Kidney (tissue), 14 donors: Measurements from ENCODE around the gene OR5K1. TPM values are rescaled to one million over a fixed set of nuclear protein-coding genes. Genes with fewer than 3 reads are reported as not detected.

Experiments
- DNase-seq, 5 donors: peaks; one replicate each; pipeline ENCODE4 v3.0.0-alpha.2; 2013 to 2020
- FAIRE-seq: peaks from 2 replicates; lab custom pipeline; 2012; peaks lifted over from hg19 to GRCh38; lab: Jason Lieb, UNC
- H3K27ac ChIP-seq, 2 donors: one replicate each; pipeline ENCODE4 v1.7.0; 2013; ENCODE audit warnings: low read depth in 2 of 2, low read length in 2 of 2, inconsistent platforms in 1 of 2
- H3K27me3 ChIP-seq: one replicate; pipeline ENCODE4 v1.7.1; 2013; ENCODE audit warnings: low read length, inconsistent platforms; ENCODE audit not compliant: control insufficient read depth, insufficient read depth
- H3K36me3 ChIP-seq, 3 donors: one replicate each; pipeline versions ENCODE4 v1.7.0 to v1.7.1; 2013; ENCODE audit warnings: low read length in 3 of 3, control low read depth in 1 of 3, inconsistent platforms in 1 of 3; ENCODE audit not compliant: insufficient read depth in 3 of 3, control insufficient read depth in 2 of 3
- H3K4me1 ChIP-seq, 3 donors: one replicate each; pipeline versions ENCODE4 v1.7.0 to v1.7.1; 2013; ENCODE audit warnings: low read length in 3 of 3, inconsistent platforms in 1 of 3, low read depth in 1 of 3; ENCODE audit not compliant: control insufficient read depth in 2 of 3, insufficient read depth in 2 of 3
- H3K4me3 ChIP-seq, 3 donors: one replicate each; pipeline versions ENCODE4 v1.7.0 to v1.8.1; 2013; ENCODE audit warnings: low read length in 3 of 3, control low read depth in 1 of 3, inconsistent platforms in 1 of 3
- H3K9ac ChIP-seq, 3 donors: one replicate each; pipeline versions ENCODE4 v1.7.0 to v1.7.1; 2013; ENCODE audit warnings: low read length in 3 of 3, control low read depth in 1 of 3, inconsistent platforms in 1 of 3
- H3K9me3 ChIP-seq, 3 donors: one replicate each; pipeline versions ENCODE4 v1.7.0 to v1.7.1; 2013; ENCODE audit warnings: low read length in 3 of 3, control low read depth in 1 of 3, inconsistent platforms in 1 of 3; ENCODE audit not compliant: control insufficient read depth in 2 of 3, insufficient read depth in 1 of 3
- intact Hi-C: fragments of 100-400 bp; cut with DNase I; formaldehyde crosslinking; loops from one replicate; pipeline ENCODE4 v1.11.1; 2022
- polyA plus RNA-seq: library from polyadenylated mRNA; stranded (reverse); fragments of 350-450 nt; fragmentation: Illumina TruSeq; extraction: RNeasy Lipid Tissue Mini Kit (QIAGEN cat#74804); gene quantifications from one replicate; pipeline ENCODE4 v1.2.3, GENCODE V29; 2014; ENCODE audit warnings: low read depth, low replicate concordance; ENCODE audit not compliant: insufficient read depth
- total RNA-seq: library from RNA; stranded (reverse); fragmentation: NEBNext Ultra II Directional; extraction: Animal tissue kit (Norgen Biotek cat#: 25700); gene quantifications from one replicate; pipeline ENCODE4 v1.2.1, GENCODE V29; 2021
- TF ChIP-seq, protein P1 (sequence below): IDR thresholded peaks from 3 replicates; pipeline ENCODE4 v1.5.1; 2012; ENCODE audit warnings: mild to moderate bottlenecking, moderate library complexity, borderline replicate concordance; ENCODE audit not compliant: insufficient read depth; ENCODE audit errors: extremely low read depth
- donor health status: control.
- donor health status: control.
- donor health status: control.
- donor health status: control.
- donor health status: control.
- donor health status: DM: yes; HTN: yes; CAD: no.
- donor health status: Normal renal cell carcinoma (clear cell type).

The OR5K1 gene
- total and polyA plus RNA-seq, 2 donors from 2014 or later, result not detected

DNA sequence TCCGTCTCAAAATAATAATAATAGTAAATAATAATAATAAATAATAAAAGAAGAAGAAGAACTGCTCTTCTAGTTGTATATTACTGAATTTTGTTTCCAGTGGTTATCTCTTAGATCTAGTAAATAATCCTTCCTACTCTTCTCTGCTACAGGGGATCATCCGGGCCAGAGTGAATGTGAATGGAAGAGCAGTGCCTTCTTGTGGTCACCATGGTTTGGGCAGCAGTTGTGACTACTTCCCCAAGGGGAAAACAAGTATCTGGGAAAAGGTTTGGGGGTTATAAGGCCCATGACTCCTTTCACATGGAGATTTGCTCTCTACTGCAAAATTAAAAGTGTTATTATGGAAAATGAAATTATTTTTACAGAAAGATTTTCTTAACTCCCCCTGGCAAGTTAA, 5.5 kb upstream of the OR5K1 start:
- H3K27ac ChIP-seq, result no peak overlapping the region
- no peaks in the 10 kb centered on the region for H3K36me3 ChIP-seq
- intact Hi-C loops, result no loop called here
- no peaks in the 10 kb centered on the region for H3K27me3 ChIP-seq
- TF ChIP-seq, protein P1, sequence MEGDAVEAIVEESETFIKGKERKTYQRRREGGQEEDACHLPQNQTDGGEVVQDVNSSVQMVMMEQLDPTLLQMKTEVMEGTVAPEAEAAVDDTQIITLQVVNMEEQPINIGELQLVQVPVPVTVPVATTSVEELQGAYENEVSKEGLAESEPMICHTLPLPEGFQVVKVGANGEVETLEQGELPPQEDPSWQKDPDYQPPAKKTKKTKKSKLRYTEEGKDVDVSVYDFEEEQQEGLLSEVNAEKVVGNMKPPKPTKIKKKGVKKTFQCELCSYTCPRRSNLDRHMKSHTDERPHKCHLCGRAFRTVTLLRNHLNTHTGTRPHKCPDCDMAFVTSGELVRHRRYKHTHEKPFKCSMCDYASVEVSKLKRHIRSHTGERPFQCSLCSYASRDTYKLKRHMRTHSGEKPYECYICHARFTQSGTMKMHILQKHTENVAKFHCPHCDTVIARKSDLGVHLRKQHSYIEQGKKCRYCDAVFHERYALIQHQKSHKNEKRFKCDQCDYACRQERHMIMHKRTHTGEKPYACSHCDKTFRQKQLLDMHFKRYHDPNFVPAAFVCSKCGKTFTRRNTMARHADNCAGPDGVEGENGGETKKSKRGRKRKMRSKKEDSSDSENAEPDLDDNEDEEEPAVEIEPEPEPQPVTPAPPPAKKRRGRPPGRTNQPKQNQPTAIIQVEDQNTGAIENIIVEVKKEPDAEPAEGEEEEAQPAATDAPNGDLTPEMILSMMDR, result no peak
- no peak for DNase-seq
- H3K9me3 ChIP-seq, result no peaks in the 10 kb centered on the region
- no peak for FAIRE-seq
- no peak overlapping the region for H3K9ac ChIP-seq
- H3K4me1 ChIP-seq, result no peaks in the 10 kb centered on the region
- H3K4me3 ChIP-seq, result no peak overlapping the region

DNA sequence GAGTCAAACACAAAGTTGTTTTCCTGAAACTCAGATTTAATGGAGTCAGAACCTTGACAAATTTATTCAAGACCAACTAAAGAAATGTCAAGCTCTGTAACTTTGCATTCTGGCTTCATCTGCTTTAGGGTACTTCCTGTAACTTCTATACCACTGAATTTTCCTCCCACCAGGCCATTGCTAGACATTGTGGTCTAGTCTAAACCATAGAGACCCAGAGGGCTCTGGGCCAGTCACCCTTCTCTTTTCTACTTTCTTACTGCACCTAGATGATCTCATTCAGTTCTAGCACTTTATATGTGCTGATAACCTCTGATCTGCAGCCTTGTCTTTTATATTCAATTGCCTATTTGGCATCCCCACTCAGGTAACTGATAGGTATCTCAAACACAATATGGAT, 2.8 kb upstream of the OR5K1 start:
- intact Hi-C loops, result no loop called here
- no peak overlapping the region for H3K4me3 ChIP-seq
- no peak for FAIRE-seq
- H3K36me3 ChIP-seq, result no peaks in the 10 kb centered on the region
- TF ChIP-seq, protein P1, result no peak
- no peaks in the 10 kb centered on the region for H3K27me3 ChIP-seq
- DNase-seq, result no peak
- no peak overlapping the region for H3K9ac ChIP-seq
- no peaks in the 10 kb centered on the region for H3K4me1 ChIP-seq
- H3K9me3 ChIP-seq, result no peaks in the 10 kb centered on the region
- H3K27ac ChIP-seq, result no peak overlapping the region

DNA sequence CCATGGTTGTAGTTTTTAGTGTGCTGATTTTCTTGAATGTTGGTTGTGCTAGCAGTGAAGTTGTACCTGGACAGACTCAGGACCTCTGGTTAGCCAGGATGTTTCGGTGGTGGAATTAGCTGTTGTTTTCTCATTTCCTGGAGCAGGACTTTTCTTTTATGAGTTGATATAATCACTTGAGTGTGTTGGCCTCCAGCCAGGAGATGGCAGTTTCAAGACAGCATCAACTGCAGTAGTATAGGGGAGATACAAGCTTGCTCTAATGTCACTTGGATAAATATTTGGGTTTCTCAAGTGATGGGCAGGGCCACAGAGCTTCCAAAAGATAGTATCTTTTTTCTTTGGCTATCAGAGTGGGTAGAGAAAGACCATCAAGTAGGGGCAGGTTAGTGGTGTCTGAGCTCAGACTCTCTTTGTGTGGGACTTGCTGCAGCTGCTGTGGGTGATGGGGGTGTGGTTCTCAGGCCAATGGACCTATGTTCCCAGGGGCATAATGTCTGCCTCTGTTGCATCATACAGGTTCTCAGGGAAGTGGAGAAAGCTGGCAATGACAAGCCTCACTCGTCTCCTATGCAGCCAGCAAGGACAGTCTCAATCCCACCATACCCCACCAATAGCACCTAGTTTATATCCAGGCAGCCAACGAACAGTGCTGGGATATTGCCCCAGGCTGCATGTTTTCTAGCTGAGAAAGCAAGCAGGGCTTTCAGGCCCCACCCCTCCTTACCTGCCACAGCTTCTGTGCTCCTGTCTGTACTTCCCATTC, 19.9 kb downstream of the OR5K1 start:
- H3K27ac ChIP-seq, result no peak overlapping the region
- DNase-seq, result no peak
- H3K4me3 ChIP-seq, result no peak overlapping the region
- H3K9me3 ChIP-seq, result peaks cover 0 to 13% (median 0%) of the 10 kb centered on the region in 3 donors
- H3K4me1 ChIP-seq, result no peaks in the 10 kb centered on the region
- FAIRE-seq, result no peak
- H3K9ac ChIP-seq, result no peak overlapping the region
- TF ChIP-seq, protein P1, result no peak
- no peaks in the 10 kb centered on the region for H3K27me3 ChIP-seq
- no peaks in the 10 kb centered on the region for H3K36me3 ChIP-seq
- intact Hi-C loops, result no loop called here

DNA sequence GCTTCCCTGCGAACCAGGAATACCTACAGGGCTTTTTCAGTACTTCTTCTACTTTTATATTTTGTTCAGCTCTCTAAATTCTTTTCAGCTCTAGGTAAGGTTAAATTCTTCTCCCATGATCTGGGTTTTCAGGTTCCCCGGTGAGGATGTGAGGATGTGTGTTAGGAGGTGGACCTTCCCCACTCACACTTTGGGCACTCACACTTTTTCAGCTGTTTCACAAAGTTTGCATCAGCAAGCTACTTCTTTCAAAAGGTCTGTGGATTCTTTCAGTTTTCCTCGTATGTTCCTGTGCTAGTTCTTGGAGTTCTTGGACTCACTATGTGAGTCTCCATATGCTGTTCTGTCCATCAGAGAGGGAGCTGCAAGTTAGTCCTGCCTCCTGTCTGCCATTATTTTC, 20.6 kb downstream of the OR5K1 start:
- Histone ChIP-seq H3K9me3 (peaks cover 0 to 16% (median 0%) of the 10 kb centered on the region in 3 donors), H3K4me1 (no peaks in the 10 kb centered on the region), H3K27ac (no peak overlapping the region), H3K4me3 (no peak overlapping the region), H3K9ac (no peak overlapping the region), H3K27me3 (no peaks in the 10 kb centered on the region), H3K36me3 (no peaks in the 10 kb centered on the region)
- intact Hi-C loops, result no loop called here
- TF ChIP-seq, protein P1, result no peak
- FAIRE-seq (no peak), DNase-seq (no peak)
